ENCODE results near the gene MYO9A.

MYO9A gene

DNA sequence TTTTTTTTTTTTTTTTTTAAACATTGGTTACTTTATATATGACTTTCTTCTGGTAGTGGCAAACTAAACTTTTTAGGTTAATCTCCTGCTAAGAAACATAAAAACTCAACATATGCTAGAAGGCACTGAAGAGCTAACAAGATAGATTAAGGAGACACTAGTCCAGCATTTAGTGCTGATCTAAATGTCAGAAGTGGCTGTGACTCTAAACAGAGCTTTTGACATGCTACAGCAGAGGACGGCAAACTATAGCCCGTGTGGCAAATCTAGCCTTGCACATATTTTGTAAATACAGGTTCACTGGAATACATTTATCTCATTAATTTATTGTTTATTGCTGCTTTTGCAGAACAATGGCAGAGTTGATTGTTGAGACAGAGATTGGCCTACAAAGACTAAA is 287.0 kb downstream of the MYO9A start:
- no peak for DNase-seq

DNA sequence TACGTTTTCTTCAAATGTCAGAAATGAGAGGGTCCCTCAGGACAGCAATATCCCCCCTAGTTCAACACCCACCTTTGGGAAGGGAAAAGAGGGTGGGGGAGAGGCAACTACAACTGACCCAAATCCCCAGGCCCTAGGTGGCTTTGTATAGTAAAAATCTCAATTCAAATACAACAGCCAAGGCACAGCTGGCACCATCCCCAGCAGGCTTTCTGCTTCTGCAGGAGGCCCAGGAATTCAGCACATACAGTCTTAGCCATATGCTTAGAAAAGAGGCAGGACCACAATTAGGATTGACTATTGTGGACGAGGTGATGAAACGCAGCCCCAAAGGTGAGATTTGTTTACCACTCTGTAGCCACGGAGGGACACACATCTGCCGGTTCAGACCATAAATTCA is 291.8 kb downstream of the MYO9A start:
- DNase-seq, result no peak

DNA sequence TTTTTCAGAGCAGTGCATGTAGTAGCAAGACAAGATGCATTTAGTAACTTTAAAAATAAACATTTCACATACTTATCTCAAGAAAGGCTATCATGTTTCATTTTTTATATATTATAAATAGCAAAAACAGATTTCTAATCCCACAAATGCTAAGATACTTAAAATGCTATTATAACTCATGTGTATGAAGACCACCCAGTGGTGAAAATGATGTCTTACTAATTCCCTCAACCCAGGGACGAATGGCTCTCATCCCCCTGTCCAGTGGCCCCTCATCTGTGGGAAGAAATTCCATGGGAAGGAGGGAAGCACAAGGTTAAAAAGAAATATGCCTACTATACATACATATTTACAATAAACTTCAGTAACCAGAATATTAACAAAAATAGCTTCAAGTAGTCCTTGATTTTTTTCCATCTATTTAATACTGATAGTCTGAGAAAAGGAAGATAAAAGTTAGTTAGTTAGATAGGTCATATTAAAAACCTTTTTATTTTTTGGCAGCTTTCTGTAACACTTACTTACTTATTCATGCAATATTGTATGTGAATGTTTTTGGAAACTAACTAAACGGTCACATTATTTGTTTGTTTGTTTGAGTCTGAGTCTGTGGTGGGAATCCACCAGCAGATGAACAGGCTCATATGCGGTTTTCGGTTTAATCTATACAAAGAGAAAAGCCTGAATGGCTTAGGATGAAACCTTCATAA is 292.8 kb downstream of the MYO9A start:
- no peak for DNase-seq

DNA sequence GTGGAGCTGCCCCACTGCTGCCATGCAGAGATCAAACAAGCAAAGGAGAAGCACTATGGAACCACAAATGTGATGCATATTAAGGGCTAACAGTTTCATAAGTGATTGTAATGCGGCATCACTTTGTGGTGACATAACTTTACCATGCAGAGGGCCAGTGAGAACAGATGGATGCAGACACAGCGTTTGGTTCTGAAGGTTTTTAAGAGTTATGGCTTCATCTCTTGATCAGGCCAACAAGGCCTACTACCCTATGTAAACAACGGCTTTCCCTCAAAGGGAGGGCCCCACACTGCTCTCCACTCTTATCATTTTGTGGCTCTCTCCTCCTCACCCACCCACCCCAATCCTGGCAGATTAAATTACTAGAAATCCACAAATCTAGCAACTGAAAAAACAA is 294.1 kb downstream of the MYO9A start:
- DNase-seq, result no peak

DNA sequence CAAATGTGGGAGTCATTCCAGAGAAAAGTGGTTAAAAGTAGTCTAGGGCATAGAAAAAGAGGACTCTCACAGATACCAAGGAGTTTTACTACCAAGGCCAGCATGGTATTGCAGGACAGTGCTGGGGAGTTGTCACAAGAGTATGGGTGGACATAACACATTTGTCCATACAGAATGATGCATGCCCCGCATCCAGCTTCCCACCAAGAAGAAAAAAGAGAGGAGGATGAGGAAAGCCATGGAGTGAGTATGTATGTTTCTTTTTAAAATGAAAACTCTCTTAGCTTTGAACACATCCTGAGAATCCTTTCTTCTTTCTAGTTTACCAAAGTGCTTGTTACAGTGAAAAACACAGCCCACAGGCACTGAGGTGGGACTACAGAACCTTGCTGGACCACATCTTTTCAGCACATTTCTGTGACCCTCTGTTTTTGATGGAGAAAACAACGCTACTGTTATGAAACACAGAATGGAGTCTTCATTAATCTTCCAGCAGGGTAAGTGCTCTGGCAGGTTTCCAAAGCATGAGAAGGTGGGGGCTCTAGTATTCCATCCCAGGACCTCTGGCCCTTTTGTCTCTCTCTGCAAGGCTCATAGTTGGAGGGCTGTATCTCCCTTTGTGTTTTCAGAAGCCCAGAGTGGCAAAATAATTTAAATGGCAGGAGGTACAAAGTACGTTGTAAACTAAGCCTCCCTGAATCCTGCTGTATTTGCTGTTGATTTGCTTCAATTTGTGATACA is 294.9 kb downstream of the MYO9A start:
- no peak for DNase-seq

DNA sequence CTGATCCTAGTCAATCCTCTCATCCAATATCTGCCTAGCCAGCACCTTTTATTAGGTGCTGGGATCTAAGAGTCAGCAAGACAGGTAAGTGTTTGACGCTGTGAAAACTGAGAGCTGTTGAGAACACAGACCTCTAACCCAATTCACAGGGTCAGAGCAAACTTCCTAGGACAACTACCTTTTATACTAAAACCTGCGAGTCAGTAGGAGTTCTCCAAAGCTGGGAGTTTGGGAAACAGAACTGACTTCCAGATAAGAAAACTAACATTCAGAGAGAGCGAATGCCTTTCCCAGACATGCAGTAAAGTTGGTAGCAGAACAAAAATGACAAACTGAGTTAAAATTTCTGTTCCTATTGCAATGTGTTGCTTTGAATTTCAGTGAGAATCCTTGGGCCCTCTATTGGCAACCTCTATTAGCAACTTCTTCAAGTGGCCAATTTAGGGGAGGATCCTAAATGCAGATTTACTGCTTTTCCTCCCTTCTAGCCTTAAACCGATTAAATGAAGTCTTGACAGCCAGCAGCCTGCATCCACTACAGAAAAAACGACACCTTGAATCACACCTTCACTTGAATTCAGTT is 296.3 kb downstream of the MYO9A start:
- no peak for DNase-seq

DNA sequence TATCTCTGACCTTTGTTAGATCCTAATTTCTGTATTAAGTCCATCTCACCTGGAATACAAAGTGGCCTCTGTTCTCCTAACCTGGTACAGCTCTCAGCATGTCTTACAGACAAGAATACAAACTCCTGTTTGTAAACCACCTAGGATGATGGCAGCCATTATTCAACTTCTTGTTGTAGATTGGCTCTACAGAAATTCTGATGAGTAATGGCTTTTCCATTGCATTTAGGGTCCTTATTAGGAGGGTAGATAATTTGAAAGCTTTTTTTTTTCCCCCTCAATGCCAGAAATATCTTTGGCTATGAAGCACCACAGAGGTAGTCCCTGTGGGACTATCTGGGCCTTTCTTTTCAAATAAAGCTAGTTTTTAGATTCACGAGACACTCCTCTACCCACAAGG is 297.8 kb downstream of the MYO9A start:
- no peak for DNase-seq

DNA sequence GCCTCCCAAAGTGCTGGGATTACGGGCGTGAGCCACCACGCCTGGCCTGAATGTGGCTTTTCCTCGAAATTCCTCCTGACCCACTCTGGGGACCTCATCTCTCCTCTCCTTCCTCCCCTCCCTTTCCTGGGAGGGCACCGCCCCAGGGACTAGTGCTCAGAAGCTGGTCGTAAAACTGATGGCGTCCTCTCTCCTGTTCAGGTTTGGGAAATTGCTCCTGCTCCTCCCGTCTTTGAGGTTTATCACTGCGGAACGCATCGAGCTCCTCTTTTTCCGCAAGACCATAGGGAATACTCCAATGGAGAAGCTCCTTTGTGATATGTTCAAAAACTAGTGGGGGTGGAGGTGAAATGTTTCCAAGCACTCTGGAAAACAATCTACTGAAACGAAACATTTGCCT is 300.6 kb downstream of the MYO9A start:
- DNase-seq, result no peak

DNA sequence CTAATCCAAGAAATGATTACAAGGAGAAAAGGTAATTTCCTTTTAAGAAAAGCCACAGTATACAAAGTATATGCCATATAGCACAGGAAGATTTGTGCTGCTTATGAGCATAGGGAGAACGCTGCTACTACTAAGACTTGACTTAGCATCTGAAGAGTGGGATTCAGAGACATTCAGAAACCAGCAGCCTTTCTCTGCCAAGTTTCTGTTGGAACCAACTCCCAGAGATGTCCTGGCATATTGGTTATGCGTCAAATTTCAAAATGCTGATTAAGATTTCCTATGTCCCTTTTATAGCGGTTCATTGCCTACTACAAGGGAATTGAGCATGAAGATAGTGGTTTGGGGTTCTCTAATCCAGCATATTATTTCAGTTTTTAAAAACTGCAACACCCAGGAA is 302.6 kb downstream of the MYO9A start:
- DNase-seq, result no peak

DNA sequence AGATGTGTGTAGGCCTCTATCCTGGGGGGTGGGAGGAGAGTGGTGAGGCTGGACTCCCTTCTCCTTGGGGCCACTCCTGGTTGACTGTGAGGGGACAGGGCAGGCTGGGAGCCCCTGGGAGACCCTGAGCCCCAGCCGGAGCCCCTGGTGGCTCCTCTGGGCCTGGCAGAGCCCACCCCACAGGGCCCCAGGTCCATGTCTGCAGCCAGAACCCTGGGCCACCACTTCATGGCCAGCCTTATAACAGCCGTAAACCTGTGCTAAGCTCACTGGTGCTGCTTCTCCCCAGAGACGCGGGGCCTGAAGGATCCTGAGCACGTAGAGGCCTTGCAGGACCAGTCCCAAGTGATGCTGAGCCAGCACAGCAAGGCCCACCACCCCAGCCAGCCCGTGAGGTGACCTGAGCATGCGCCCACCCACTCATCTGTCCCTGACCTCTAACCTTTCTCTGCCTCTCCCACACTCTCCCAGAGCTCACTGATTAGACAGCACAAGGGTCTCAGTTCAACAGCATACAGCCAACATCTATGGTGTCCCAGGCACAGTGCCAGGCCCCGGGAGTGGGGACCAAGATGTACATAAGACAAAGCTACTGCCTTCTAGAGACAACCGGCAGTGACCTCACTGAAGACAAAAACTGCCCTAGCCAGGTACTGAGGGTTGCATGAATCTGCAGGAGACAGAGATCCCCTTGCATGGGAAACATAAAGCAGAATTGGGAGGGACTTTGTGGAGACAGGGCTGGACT is 304.1 kb downstream of the MYO9A start:
- no peak for DNase-seq

DNA sequence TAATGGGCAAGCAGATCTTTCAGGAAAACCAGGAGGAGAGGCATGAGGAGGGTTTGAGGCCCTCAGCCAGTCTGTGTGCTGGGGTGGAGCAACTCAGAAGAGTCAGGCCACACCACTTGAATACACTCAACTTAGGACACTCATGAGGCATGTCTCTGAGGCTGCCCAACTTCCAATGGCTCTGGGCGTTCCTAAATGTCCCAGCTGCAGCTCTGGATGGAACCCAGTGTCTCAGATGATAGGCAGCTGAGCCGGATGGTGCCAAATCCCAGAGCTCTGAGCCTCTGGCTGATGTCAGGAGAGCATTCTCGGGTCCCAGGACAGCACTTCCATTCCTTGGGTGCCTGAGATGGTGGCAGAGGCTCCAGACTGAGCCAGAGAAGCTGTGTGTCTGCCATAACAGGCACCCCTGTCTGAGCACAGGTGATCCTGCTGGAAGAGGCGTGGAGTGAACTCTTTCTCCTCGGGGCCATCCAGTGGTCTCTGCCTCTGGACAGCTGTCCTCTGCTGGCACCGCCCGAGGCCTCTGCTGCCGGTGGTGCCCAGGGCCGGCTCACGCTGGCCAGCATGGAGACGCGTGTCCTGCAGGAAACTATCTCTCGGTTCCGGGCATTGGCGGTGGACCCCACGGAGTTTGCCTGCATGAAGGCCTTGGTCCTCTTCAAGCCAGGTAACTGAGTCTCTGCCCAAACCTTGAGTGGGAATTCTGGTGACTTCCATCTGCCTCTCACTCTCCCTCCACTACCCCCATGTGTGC is 304.8 kb downstream of the MYO9A start:
- DNase-seq, result no peak

DNA sequence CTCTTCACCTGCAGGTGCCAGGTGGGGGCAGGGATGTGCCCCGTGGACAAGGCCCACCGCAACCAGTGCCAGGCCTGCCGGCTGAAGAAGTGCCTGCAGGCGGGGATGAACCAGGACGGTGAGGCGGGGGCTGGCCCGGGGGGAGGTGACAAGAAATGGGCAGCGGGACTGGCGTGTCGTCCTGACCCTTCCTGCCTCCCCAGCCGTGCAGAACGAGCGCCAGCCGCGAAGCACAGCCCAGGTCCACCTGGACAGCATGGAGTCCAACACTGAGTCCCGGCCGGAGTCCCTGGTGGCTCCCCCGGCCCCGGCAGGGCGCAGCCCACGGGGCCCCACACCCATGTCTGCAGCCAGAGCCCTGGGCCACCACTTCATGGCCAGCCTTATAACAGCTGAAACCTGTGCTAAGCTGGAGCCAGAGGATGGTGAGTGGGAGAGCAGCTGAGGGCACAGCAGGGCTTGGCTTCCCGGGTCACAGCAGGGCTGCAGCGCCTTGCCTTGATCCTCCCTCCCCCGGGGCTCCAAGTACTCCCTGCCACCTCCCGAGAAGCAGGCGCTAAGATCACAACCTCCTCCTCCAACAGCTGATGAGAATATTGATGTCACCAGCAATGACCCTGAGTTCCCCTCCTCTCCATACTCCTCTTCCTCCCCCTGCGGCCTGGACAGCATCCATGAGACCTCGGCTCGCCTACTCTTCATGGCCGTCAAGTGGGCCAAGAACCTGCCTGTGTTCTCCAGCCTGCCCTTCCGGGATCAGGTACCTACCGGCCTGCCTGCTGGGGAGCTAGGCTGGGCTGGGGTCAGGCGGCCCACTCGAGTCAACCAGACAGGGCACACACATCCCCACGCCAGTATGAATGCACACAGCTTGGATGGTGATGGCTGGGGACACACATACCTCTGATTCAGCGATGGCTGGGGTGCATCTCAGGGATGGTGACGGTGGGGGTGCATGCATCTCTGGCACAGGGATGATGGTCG is 305.9 kb downstream of the MYO9A start:
- DNase-seq, result no peak

DNA sequence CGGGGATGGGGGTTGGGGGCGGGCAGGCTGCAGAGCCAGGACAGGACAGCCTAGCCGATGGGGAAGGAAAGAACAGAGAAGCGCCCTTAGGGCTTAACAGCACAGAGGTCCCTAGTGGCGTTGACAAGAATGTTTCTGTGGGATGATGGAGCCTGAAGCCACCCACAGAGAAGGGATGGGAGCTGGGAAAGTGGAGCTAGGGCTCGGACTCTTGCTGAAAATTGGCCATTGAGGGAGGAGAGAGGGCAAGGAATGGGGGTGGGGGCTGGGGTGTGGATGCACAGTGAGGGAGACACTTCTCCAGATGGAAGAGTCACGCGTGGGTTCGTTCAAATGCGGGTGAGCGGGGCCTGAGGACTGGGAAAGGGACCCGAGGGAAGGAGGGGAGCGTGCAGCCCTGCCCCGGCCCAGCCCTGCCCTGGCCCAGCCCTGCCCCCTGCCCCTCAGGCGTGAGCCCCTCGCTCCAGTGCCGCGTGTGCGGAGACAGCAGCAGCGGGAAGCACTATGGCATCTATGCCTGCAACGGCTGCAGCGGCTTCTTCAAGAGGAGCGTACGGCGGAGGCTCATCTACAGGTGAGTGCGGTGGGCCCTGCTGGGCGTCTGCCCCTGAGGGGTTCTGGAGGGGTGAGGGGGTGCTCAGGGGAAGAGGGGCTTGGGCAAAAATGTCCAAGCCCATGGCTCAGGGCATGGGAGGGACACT is 306.8 kb downstream of the MYO9A start:
- no peak for DNase-seq

DNA sequence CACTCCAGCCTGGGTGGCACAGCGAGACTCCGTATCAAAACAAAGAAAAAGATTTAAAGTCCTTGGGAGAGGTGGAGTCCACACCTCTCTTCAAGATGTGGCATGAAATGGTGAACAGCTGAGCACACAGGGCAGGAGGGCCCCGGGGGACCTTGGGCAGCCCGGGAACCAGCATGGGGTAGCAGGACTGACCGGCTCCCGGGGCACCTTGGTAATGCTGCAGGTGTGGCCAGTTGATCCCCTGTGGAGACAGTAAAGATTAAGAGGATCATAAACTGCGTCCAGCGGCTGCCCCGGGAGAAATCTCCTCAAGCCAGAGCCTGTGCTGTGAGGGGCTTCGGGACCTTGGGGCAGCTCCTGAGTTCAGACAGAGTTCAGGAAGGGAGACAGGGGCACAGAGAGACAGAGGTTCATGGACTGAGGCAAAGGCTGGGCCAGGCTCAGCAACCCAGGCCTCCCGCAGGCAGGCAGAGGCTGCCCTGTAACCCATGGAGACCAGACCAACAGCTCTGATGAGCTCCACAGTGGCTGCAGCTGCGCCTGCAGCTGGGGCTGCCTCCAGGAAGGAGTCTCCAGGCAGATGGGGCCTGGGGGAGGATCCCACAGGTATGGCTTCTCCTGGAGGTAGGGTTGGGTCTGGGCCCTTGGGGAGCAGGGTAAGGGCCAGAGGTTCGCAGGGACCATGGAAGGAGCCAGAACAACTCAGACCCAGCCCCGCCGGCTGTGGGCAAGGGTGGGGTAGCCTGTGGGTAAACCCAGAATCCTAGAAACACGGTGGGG is 307.5 kb downstream of the MYO9A start, which contains the start of gene NR2E3:
NR2E3 (plus strand) TSS at position 299 of the 780 bp plus-strand sequence; CDS start at position 489, 190 bp downstream.
- no peak for DNase-seq

DNA sequence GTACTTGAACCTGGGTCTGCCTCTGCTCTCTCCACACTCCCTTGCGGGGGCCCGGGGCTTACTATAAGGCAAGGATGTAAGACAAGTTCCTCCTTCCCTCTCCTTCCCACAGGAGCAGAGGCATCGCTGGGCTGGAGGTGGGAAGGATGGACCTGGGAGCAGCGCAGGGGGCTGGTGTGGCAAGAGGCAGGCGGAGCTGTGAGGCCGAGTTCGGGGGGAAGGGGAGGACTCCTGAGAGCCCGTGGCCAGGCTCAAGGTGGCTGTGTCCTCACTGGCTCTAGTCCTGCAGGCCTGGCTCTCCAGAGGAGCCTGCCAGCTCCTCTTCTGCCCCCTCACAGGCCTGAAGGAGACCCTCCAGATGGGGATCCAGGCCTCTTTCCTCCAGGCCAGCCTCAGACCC is 308.6 kb downstream of the MYO9A start:
- no peak for DNase-seq

DNA sequence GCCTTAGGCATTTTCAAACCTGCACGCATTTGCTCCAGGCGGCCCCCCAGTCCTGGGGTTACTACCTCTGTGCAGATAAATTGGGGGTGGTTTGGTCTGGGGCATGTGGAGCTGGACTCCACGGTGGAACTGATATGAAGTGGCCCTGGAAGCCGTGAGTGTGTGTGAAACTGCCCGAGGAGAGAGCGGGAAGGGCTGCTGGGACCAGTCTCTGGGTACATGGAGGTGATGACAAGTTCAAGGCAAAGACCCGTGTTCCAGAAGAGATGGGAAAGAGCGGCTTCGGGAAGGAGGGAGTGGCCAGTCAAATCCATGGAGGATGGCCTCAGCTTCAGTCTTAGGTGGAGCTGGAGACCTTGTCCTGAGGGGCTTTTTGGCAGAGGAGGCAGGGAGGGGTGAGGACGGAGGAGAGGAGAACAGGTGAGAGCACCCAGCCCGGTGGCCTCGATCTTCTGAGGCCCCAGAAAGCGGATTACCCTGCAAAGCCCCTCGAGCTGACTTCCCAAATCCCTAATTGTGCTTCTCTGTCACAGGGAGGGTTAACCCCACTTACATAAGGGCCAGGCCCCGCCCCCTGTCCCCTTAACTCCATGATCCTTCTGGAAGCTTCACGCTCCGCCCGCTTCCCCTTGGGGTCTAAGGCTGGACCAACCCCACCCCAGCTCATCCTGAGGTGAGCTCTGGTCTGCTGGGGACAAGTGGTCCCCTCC is 309.5 kb downstream of the MYO9A start:
- no peak for DNase-seq

DNA sequence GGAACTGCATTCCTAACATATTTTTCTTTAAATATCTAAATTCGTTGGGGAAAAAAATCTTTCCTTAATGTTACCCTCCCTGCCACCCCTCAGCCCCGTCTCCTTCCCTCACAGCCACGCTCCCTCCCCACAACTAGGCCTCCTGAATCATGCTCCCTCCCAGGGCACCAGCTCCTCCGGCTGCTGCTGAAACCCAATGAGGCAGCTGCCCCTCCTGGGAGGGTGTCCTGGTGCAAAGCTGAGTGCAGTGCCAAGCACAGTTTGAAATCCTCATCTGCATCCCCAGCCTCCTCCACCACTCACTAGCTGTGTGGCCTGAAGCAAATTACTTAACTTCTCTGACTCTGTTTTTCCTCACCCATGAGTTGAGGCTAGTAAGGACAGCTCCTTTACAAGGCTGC is 310.3 kb downstream of the MYO9A start:
- no peak for DNase-seq

DNA sequence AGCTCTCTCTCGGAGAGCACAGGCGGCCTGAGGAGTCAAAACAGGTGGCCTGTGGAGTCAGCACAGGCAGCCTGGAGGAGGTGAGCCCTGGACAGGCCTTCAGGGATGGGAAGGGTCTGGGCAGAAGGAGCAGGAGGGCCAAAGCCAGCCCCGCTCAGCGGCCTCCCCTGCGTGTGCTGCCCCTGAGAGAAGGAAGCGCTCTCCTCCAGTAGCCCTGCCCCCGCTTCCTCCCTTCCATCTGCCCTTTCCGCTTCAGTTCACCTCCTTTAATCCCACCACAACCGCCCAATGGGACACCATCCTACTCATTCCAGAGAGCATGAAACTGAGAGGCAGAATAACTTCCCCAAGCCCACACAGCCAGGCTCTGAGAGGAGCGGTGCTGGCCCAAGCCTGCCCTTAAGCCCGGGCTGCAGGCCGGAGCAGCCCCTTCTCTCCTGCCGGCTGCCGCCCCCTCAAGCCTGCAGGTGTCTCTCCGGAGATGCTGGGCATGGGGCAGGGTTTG is 310.8 kb downstream of the MYO9A start:
- DNase-seq, result no peak

DNA sequence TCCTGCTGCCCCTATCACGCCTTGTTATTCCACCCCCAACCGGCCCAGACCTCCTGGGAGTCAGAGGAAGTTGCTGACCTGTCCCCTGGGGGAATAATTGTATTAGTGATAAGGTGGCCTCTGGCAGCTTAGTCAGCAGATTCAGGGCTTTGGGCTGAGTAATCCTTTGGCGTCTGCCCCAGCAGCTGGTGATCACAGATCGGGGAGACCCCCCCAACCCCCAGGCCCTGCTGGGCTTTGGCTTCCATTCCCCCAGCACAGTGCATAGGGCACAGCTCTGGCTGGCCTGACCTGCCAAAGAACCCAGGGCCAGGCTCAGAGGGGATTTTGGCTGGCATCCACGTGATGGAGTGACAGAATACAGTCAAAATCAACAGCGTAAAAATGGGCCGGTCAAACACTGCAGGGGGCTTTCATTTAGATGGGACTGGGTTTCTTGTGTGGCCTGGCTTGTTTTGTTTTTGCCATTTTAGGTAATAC is 311.5 kb downstream of the MYO9A start:
- DNase-seq, result no peak

Measured in stimulated activated naive CD4-positive, alpha-beta T cell treated with Interleukin-2 at 50 U/mL for 16 hours (primary cell).